GDM1 (cell line): ENCODE results near the gene RINL.
"Not testable (repeated sequence)": the region's sequence is repeated elsewhere in the genome, so short reads cannot be mapped to it uniquely, and the experiment has no call there.

Source experiments
- DNase-seq: peaks from one replicate; lab custom pipeline; 2025; lab: John Stamatoyannopoulos, UW

RINL gene

DNA sequence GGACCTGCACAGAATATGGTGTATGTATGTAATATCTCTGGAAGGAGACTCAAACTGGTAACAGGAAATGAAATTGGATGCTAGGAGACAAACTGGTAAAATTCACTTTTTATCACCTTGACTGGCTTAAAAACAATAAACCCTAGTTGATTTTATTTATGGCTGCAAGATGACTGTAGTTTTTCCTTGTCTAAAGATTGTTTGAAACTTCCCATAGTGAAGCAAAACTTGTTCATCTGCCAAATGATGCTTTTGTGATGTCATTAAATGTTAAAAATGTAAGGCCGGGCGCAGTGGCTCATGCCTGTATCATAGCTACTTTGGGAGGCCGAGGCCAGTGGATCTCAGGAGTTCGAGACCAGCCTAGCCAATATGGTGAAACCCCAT is 44.0 kb downstream of the RINL start:
- no peak for DNase-seq

GRCh38 chr19:38833092-38833425 is 45.0 kb downstream of the RINL start:
- no peak for DNase-seq

GRCh38 chr19:38831142-38831605 is 46.9 kb downstream of the RINL start:
- DNase-seq, result no peak

DNA sequence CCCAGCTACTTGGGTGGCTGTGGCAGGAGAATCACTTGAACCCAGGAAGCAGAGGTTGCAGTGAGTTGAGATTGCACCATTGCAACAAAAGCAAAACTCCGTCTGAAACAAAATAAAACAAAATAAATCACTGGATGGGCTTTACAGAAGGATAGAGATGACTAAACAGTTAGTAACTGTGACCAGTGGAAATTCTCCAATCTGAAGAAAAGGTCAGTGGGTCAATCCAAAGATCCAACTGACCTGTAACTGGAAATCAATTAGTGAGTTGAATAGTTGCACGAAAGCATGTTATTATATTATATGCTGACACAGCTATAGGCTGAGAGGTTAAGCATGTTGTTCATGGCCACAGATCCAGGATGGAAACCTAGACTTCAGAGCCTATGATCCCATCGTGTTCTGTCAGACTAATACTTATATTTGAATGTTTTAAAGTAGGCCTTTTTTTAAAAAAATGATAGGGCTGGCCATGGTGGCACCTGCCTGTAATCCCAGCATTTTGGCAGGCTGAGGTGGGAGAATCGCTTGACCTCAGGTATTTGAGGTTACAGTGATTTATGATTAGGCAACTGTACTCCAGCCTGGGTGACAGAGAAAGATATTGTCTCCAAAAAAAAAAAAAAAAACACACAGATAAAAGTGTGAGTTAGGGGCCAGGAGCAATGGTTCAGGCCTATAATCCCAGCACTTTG is 47.9 kb downstream of the RINL start:
- DNase-seq, result no peak

- DNase-seq, result not testable (repeated sequence)
These were observed 48.9 kb downstream of the RINL start for GRCh38 chr19:38829203-38829602.

GRCh38 chr19:38826856-38827551 is 51.1 kb downstream of the RINL start:
- DNase-seq, result no peak

DNA sequence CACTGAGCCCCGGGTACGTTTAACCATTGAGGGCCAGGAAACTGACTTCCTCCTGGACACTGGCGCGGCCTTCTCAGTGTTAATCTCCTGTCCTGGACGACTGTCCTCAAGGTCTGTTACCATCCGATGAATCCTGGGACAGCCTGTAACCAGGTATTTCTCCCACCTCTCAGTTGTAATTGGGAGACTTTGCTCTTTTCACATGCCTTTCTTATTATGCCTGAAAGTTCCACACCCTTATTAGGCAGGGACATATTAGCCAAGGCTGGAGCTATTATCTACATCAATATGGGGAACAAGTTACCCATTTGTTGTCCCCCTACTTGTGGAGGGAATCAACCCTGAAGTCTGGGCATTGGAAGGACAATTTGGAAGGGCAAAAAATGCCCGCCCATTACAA is 52.1 kb downstream of the RINL start:
- not testable (repeated sequence) for DNase-seq

DNA sequence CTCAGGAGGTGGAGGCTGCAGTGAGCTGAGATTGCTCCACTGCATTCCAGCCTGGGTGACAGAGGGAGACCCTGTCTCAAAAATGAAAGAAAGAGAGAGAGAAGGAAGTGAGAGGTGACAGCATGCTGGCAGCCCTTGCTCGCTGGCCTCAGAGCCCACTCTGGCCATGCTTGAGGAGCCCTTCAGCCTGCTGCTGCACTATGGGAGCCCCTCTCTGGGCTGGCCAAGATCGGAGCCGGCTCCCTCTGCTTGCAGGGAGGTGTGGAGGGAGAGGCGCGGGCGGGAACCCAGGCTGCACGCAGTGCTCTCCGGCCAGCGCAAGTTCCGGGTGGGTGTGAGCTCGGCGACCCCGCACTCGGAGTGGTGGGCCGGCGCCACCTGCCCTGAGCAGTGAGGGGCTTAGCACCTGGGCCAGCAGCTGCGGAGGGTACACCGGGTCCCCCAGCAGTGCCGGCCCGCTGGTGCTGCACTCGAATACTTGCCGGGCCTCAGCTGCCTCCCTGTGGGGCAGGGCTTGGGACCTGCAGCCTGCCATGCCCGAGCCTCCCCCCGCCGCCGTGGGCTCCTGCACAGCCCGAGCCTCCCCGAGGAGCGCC is 56.7 kb downstream of the RINL start:
- not testable (repeated sequence) for DNase-seq

DNA sequence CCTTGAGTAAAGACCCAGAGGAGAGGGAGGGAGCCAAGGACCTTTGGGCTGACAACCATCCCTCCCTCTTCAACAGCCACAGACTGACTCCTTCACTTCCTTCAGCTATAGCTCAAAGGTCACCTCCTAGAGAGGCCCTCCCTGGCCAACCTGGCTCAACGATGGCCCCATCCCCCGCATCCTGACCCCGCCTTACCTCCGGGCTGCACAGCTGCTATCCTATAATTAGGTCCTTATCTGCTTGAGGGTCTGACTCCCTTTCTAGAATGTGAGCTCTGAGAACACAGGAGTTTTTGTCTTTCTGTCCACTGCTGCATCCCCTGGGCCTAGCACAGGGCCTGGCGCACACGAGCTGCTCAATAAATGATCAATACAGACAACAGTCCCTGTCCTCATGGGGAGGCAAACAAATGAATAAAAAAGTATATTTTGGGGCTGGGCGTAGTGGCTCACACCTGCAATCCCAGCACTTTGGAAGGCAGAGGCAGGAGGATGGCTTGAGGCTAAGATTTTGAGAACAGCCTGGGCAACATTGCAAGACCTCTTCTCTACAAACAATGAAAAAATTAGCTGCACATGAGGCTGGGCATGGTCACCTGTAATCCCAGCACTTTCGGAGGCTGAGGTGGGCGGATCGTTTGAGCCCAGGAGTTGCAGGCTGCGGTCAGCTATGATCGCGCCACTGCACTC is 58.7 kb downstream of the RINL start:
- DNase-seq, result no peak
